ENCODE measurements around the gene TTC16.

TTC16 gene

GRCh38 chr9:127715470-127716337 is at the start of gene TTC16, which contains the start of gene PTRH1:
Gene TTC16, plus strand, starts transcription at chr9:127716079. Its CDS starts 67 bp downstream, at chr9:127716146.
Gene PTRH1, minus strand, starts transcription at chr9:127715663. Its CDS starts 24 bp downstream, at chr9:127715639.
- CTCF ChIA-PET: interaction anchor here (0.6 to 3.1 kb wide), 4 partner anchors 9 to 63 kb away, joined by 3 to 26 read pairs (median 4); partner anchors contain the start of genes CFAP157 and TOR2A
- no peak for TF ChIP-seq CTCF (conservative IDR thresholded peaks at IDR 0.05; ENCODE audit: low read depth)
- H3K27ac ChIP-seq: peak within 1 kb of the TSS; percentile 95
- DNase-seq (ENCODE audit: low spot score): peak; percentile 100
- POLR2A ChIA-PET (ENCODE audit: low non-redundant PET): interaction anchor here (0.5 to 0.6 kb wide), 2 partner anchors 450 to 815 kb away, joined by 3 read pairs; no protein-coding TSS in a partner anchor

GRCh38 chr9:127667127-127667844 is 48.6 kb upstream of the TTC16 start:
- CTCF ChIA-PET: interaction anchor here (0.8 kb wide), 2 partner anchors 67 to 119 kb away, joined by 3 to 7 read pairs; partner anchors contain the start of genes CDK9 and TOR2A
- no peak for TF ChIP-seq CTCF (conservative IDR thresholded peaks at IDR 0.05; ENCODE audit: low read depth)
- no peak for DNase-seq (ENCODE audit: low spot score)
- H3K27ac ChIP-seq: no peak overlapping the region
- POLR2A ChIA-PET (ENCODE audit: low non-redundant PET): interaction anchor here (0.6 kb wide), 1 partner anchor 126 kb away, joined by 4 read pairs; no protein-coding TSS in a partner anchor

- ChIA-PET POLR2A (ENCODE audit: low non-redundant PET) (no interaction called here), CTCF (interaction anchor here (0.6 to 1.1 kb wide), 4 partner anchors 10 to 147 kb away, joined by 3 to 7 read pairs (median 4); partner anchors contain the start of gene TOR2A)
- TF ChIP-seq CTCF (conservative IDR thresholded peaks at IDR 0.05; ENCODE audit: low read depth): no peak
- DNase-seq (ENCODE audit: low spot score): no peak
- H3K27ac ChIP-seq: no peak overlapping the region
These were observed 48.0 kb upstream of the TTC16 start for GRCh38 chr9:127667906-127668305.

- CTCF ChIA-PET: no interaction called here
- H3K27ac ChIP-seq: no peak overlapping the region
- POLR2A ChIA-PET (ENCODE audit: low non-redundant PET): no interaction called here
These were observed 42.6 kb upstream of the TTC16 start for GRCh38 chr9:127673234-127673633.

GRCh38 chr9:127676638-127677037 is 39.2 kb upstream of the TTC16 start:
- ChIA-PET CTCF (interaction anchor here (0.5 to 1.0 kb wide), 4 partner anchors 8 to 1329 kb away, joined by 3 to 4 read pairs (median 3); no protein-coding TSS in a partner anchor), POLR2A (ENCODE audit: low non-redundant PET) (no interaction called here)
- 0 out of 2 replicates have a peak overlapping the region, but pooled peaks have one; percentile 4 for H3K27ac ChIP-seq
- DNase-seq (ENCODE audit: low spot score): no peak
- TF ChIP-seq CTCF (conservative IDR thresholded peaks at IDR 0.05; ENCODE audit: low read depth): no peak

More at GRCh38 chr9:127673234-127673633, 42.6 kb upstream of the TTC16 start:
- no peak for TF ChIP-seq CTCF (conservative IDR thresholded peaks at IDR 0.05; ENCODE audit: low read depth)
- no peak for DNase-seq (ENCODE audit: low spot score)

- DNase-seq (ENCODE audit: low spot score): no peak
- CTCF ChIA-PET: interaction anchor here (1.1 to 1.5 kb wide), 2 partner anchors 14 to 55 kb away, joined by 3 read pairs; partner anchors contain the start of gene TOR2A
- no peak overlapping the region for H3K27ac ChIP-seq
- POLR2A ChIA-PET (ENCODE audit: low non-redundant PET): no interaction called here
- TF ChIP-seq CTCF (conservative IDR thresholded peaks at IDR 0.05; ENCODE audit: low read depth): no peak
These were observed 36.4 kb upstream of the TTC16 start for GRCh38 chr9:127679506-127679905.
